HG03095 (cell line): ENCODE measurements around the gene GHR.

Source experiments
- ATAC-seq: cut with Tn5 transposase; IDR thresholded peaks from one replicate; pipeline ENCODE4 v1.9.1; 2021; ENCODE audit warnings: moderate library complexity; ENCODE audit not compliant: unreplicated experiment

GHR gene

DNA sequence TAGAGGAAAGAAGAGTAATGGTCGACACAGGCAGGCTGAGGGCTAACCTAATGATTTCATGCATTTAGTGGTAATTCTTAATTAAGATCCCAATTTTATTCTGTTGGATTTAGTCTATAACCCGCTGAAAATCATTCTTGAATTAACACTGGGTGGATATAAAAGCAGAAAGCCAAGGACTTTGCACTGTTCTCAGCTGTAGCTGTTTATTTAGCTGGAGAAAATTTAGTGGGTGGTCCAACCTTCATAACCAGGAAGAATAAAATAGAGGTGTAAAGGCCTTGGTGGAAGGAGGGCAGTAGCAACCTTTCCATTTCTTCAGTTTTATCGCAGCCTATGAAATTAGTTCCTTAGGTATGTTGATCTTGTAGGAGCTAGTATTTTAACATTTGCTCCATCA is 92.3 kb downstream of the GHR start:
- no peak for ATAC-seq

DNA sequence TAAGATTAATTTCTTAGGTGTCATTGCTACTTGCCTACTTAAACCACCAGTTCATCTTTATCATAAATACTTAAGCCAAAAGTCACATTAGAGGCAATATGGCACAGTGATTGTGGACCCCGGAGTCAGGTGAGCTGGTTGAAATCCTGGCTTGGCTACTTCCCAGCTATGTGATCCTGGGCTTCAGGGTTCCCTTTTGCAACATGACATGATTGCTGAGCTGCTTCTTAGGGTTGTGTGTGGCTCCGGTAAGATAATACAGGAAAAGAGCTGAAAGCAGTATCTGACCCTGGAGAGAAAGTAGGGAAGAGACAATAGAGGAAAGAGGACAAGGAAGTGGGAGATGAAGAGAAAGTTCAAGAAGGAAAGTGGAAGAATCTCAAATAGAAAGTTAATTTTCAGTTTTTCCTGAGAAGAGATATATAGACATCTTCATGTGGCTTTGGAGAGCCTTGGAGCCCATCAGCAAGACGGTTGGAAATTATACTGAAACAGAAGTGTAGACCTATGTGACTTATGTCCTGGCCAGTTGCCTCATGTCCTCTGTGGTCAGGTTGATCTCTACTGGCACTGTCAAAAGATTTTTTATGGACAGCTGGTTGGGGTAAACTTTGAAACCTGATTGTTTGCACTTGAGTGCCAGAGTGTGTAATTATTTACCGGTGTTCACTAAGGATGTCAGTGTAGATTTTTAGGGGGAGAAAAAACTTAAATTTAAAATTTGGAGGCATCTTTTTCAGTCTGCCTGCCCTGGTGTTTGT is 93.2 kb downstream of the GHR start:
- ATAC-seq = no peak

DNA sequence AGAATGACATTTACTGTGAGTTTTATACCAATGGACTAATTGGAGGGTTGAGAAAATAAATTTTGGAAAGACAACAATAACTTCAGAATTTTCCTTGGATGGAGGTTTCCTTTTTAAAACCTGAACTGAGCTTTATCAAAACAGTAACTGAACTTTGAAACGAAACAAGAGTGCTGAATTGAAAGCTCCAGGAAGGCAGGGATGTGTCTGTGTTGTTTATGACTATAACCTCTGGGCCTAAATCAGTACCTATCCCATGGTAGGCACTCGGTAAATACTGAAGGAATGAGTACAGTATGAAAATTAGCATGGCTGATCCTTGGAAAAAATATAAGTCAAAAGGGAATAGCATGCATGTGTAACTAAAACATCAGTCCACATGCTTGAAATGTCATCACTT is 93.9 kb downstream of the GHR start:
- no peak for ATAC-seq

DNA sequence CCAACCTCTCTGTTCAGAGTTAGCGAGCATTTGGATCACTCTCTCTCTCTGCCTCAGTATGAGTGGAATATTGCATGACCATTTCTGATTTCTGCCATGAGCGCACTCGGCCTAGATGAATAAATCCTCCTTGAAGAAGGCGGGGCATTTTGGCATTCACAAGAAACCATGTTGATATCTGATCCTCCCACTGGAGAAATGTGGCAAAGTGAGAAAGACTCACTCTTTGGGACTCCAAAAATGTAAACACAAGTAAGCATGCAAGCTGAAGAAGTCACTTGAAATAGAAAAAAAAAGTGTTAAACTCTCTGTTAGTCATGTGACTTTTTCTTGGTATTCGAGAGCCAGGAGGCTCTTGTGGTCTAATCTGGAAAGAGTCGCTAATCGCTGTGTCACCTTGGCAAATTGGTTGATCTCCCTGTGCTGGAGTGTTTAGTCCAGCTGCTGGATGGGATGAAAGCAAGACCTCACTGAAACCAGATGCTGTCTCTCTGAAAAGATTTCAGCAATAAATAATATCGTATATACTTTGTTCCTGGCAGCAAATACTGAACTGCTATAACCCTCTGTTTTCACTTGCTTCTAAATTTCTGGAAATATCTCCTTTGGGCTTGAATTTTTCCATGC is 95.5 kb downstream of the GHR start:
- ATAC-seq = no peak

DNA sequence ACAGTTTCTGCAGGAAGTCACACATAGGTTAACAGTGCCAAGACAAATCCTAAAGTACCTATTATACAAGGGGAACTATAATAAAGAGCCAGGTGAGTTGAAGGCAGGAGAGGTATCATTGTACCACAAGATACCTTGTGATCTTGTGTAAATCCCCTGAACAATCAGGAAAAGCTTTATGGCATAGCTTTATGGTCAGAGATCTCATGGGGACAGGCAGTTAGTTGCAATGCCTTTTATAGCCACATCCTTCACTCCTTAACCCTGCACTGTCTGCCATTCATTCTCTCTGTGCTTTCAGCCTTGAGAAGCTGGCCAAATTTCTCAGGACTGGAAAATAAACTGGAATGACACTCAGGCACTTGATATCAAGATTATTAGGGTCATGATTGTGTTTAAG is 97.0 kb downstream of the GHR start:
- no peak for ATAC-seq

DNA sequence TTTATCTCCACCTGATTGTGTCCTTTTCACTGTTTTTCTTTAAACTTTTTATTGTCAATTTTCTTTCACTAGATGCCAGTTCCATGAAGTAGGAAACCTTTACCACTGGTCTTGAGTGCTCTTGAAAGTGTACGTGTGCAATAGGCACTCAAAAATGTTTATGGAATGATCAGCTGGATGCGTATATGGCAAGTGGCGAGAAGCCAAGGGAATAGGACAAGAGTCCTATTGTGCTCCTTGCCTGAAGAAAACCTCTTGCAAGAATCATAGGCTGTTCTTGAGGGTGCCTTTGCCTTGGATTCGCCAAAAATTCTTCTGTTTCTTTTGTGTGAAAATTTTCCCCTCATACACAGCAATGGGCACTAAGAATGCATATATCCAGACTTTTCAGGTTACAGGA is 97.7 kb downstream of the GHR start:
- no peak for ATAC-seq

DNA sequence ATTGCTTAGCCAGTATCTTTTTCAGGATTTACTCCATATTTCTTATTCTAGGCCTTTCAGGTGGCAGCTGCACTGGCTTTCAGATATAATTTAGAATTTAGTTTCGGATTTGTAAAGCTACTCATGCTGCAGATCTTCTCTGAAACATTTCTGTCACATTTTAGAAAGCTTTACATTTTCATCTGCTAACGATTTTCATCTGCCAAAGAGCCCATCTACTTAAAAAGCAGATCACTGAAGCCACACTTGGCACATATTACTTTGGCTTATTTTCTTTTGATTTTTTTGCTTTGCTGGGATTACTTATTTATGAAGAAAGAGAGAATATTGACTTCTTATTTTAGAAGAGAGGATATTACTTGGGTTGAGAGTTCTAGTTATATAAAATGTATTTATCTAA is 98.2 kb downstream of the GHR start:
- no peak for ATAC-seq

DNA sequence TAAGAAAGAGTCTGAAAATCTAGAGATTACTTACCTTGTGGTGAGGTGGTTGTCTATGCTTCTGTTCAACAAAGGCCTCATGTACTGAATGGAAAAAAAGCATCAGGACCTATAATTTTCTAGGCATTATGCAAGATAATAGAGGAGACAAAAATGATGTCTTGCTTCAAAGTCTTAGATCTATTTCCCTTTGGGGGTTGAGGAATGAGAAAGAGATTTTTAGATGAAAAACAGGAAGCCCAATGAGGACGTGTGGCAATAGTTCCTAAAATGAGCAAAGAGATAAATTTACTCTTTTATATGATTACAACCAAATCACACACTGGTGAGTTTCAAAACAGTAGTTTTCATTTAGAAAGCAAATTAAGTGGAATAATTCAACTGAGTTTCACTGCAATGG is 99.5 kb downstream of the GHR start:
- ATAC-seq = no peak

DNA sequence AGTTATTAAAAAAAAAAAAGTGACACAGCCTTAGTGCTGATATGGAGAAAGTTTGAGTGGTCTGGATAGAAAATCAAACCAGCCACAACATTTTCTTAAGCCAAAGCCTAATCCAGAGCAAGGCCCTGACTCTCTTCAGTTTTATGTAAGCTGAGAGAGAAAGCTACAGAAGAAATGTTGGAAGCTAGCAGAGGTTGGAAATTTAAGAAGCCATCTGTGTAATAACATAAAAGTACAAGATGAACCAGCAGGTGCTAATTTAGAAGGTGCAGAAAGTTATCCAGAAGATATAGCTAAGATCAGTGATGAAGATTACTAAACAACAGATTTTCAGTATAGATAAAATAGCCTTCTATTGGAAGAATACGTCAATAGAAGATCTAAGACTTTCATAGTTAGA is 102.9 kb downstream of the GHR start:
- no peak for ATAC-seq

DNA sequence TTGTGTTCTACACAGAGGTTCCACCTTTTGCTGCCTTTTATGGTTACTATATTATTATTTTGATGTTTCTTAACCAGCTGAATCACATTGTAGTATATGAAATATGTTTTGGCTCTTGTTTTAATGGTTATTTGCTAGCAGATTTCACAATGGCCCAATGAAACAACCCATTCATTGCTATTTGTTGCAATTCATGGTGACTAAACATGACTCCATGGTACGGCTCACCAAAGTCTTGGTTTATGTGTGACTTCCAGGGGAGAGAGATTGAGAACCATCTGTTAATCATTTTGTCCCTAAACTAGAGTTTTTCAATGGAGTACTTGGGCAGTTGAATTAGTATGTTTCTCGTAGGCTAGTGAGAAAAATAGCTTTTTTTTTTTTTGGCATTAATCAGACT is 108.4 kb downstream of the GHR start:
- no peak for ATAC-seq

DNA sequence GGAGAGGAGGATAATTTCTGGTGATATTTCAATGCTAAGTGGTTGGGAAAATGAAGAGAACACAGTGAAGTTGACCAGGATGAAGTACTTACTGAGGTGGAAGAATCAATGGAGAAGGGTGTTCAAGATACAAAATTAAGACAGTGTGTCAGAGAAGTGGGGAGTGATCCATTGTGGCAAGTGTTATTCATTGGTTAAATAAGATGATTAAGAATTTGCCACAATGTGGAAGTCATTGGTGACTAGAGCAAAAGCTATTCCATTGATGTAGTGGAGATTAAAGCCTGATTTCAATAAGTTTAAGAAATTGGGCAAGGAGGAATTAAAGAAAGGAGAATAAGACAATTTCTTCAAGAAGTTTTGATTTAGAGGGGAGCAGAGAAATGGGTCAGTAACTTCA is 118.9 kb downstream of the GHR start:
- ATAC-seq = no peak

DNA sequence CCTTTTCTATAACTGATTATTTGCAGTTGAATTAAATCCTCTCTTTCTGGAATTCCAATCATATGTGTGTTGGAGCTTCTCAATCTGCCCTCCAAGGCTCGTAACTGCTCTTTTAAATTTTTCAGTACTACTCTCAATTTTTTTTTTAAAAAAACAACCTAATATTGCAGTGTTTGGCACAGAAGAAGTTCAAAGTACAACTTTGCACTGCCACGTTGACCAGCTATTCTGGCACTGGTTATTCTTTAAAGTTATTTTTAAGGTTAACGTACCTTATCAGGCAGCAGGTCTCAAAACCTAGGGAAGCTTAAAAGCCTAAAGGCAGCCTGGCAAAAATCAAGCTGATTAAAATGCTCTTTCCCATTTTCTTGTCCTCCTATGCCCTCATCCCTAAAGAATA is 120.5 kb downstream of the GHR start:
- ATAC-seq = no peak

DNA sequence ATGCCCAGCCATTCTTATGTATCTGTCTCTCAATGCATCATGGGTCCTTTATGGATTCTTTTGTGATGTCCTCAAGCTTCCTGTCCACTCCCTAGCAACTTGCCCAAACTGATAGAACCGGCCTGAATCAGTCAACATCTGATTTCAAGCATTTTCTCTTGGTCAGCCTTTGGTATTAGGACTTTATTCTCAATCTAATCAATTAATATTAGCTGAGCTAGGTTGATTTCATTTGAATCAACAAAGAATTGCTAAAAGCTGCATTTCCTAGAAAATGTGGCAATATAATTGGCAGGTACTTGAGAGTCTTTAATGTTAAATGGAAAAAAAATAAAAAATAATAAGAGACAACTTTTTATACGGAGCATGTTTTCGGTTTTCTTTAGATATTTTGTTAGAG is 121.8 kb downstream of the GHR start:
- ATAC-seq = no peak

DNA sequence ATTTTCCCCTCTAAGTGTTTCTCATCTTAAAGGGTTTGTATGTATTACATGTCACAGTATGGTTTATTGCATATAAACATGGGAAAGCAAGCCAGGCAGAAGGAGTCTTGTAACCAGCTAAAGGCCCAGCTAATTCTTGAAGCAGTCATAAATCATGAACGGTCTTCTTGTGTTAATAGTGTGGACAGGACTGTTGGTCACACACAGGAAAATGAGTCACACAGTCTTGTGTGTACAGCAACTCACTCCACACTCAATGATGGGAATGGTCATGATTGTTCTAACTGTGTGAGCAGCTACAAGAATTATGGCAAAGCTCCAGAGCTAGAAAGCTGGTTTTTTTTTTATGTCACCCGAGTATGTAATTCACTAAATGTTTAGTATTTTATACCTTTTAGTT is 123.9 kb downstream of the GHR start:
- no peak for ATAC-seq

DNA sequence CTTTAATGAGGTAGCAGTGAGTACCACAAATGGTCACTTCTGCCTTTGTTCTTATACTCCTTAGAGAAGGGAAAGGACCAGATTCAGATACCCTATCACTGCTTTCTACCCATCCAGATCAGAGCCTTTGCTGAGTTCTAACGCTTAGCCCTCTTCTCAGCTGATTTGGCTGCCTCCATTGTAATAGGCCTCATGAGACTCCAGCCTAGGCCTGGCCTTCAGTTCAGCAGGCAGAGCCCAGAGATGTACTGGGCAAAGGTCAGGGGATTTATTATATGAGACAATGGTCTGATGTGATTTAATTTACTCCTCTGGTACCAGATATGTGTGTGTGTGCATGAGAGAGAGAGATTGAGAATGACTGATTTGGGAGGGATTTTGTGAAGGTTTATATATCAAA is 124.7 kb downstream of the GHR start:
- ATAC-seq = no peak

DNA sequence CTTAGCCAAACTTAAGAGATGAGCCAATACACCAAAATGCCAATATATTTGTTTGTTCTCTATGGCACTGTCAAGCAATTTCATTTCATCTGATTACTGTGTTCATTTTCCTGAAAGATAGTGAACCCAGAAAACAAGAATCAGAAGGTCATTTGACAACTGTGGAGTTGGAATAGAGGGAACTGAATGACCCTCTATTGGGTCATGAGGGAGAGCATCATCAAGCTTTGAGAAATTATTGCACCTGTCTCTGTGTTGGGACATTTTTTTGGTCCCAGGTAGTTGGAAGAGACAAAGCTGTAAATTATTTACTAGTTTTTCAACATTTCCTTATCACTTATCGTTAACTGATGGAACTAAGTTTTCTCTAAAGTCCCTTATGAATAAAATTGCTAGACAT is 129.4 kb downstream of the GHR start:
- ATAC-seq = no peak

DNA sequence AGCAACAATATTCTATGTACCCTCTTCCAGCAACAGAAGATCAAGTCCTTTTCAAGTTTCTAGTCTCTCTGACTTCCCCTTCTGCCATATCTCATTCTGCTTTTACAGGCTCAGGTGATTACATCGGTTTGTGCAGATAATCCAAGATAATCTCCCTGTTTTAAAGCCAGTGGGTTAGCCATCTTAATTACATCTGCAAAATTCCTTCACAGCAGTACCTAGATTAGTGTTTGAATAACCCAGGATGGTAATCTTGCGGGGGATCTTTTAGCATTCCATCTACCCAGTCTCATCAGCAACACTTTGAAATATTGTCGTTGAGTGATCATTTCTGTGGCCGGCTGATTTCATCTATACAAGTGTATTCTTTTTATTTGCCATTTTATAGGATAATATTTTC is 130.2 kb downstream of the GHR start:
- ATAC-seq = no peak

DNA sequence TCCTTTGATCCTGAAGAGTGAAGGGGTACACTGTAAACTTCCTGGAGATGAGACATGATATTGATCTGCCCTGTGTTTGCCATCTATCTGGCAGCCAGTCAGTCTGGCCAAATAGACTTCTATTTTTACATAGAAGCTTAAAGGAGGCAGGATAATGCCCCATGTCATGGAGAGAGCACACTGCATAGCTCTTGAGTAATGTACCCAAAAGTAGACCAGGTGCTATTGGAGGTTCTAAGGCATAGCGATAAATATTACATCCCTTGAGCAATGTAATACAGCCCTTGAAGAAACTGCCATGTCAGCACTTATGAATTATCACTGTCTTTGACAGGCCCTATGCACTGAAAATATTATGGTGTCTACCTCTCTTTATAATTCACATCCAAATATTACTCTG is 131.8 kb downstream of the GHR start:
- no peak for ATAC-seq

DNA sequence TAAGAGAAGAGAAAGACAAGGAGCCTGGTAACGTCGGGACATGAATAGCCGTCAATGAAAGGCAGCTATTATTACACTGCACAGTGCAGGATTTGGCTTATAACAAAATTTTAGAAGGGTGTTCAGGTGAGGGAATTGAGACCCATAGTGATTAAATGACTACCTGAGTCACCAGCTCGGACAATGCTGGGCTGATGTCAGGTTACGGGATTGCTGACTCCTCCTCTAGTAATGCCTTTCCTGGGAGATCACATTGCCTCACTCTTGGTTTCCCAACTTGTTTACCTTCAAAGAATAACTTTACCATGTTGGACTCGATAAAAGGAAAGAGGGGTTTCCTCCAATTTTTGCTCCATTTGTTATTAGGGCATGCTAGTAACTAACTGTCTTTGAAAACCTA is 132.6 kb downstream of the GHR start:
- ATAC-seq = no peak

DNA sequence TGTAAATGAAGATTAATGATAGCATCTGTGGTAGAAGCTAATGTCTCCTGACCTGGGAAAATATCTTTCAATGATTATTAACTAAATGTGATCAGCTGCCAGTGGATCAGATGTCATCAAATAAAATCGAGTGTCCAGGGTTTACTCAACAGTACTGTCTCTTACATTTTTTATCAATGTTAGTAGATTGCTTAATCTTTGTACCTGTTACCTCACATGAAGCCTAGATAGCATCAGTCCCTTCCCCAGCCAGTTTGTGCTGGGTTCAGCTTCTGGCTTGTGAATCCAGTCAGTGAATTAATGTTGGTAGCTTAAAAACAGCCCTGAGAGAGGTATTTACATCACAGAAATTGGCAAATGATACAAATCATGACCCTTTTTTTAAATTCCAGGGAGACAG is 134.4 kb downstream of the GHR start:
- ATAC-seq = no peak

DNA sequence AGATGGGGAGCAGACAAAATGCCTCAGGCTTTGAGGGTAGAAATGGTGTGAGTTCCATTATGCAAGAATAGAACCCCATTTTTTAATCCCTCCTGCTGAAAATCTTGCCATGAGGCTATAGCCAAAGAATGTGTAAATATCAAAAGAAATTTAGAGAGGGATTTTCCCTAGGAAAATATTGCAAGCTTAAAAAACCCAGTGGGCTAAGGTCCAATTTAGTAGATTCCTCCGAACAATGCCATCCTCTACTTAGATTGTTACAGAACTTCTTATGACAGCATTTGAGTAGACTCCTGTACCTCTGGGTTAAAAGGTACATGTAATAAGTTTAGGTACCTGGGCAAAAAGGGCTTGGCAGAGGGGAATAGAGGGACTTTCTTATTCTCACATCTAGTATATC is 138.4 kb downstream of the GHR start:
- no peak for ATAC-seq

DNA sequence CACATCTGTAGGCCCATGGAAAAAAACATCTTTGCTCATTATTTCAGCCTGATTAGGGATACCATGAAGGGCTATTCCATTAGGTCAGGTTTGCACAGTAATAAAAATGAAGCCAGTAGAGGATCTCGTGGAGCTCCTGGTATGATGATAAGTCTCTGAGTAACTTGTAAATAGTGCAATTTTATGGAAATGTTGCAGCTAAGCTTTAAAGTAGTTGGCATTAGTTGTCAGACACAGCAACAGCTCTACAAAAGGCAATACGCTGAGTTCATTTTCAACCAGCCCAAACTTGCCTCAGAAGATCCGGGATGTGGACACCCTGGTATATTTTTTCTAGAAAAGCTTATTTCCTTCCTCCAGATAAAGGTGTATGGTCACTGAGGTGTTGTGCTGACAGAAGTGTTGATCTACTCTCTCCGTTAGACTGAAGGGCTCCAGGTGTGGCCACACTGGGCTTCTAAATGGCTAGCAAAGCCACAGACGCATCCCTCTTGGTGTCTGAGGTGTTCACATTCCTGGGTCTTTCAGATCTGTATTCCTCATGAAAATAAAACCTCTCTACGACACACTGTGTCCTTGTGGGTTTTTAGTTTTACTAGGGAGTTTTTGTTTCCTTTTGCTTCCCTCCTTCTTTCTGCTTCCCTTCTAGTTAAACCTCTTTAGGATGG is 141.6 kb downstream of the GHR start:
- no peak for ATAC-seq
